GM06990 (cell line): ENCODE measurements around the gene GPR108.
"Not testable (repeated sequence)": the region's sequence is repeated elsewhere in the genome, so short reads cannot be mapped to it uniquely, and the experiment has no call there.

Experiments
- DNase-seq: peaks from one replicate; pipeline ENCODE4 v3.0.0-alpha.2; 2011; ENCODE audit not compliant: insufficient read length; ENCODE audit errors: extremely low read depth
- H3K27me3 ChIP-seq: replicated peaks from 2 replicates; pipeline ENCODE4 v1.6.0; 2011; ENCODE audit warnings: low read length; ENCODE audit not compliant: control insufficient read depth, insufficient read depth
- H3K36me3 ChIP-seq: 2 replicates; pipeline ENCODE4 v1.5.1; 2011; ENCODE audit warnings: low read length; ENCODE audit not compliant: control insufficient read depth, insufficient read depth
- H3K4me3 ChIP-seq: replicated peaks from 2 replicates; pipeline ENCODE4 v1.5.1; 2011; ENCODE audit warnings: low read depth, mild to moderate bottlenecking, control low read depth, low read length
- TF ChIP-seq, protein P1 (sequence below): IDR thresholded peaks from 2 replicates; pipeline ENCODE4 v1.5.1; 2011; ENCODE audit warnings: low read length, control low read depth, mild to moderate bottlenecking, inconsistent platforms; ENCODE audit not compliant: insufficient read depth, poor library complexity, severe bottlenecking

GPR108 gene

DNA sequence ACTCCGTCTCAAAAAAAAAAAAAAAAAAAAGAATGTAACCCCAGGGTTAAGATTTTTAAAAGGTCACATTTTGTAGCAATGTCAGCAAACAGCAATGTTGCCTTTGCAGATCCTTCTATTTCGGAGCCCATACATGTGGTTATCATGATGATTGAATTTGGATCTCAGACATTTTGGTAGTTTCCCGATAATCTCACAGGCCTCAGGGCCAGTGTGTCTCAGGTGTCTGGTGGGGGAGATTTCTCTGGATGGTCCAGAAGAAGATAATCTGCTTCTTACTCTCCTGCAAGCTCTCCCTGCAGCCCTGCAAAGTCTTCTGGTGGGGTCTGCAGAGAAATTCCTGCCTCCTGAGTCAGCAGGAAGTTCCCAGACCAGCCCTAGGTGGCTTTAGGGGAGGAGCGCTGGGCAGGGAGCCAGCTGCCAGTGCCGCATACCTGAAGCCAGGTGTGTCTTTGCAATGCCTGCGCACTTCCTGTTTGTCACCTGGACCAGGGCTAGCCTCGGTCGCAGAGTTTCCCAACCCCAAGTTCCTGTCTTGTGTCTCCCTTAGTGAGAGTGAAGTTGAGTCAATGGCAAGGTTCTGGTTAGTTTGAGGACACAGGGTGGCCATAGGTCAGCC, 28.5 kb upstream of the GPR108 start:
- no peak for DNase-seq
- H3K27me3 ChIP-seq: no peaks in the 10 kb centered on the region
- peak overlapping the region; percentile 82 for H3K4me3 ChIP-seq
- no peaks in the 10 kb centered on the region for H3K36me3 ChIP-seq
- TF ChIP-seq, protein P1, sequence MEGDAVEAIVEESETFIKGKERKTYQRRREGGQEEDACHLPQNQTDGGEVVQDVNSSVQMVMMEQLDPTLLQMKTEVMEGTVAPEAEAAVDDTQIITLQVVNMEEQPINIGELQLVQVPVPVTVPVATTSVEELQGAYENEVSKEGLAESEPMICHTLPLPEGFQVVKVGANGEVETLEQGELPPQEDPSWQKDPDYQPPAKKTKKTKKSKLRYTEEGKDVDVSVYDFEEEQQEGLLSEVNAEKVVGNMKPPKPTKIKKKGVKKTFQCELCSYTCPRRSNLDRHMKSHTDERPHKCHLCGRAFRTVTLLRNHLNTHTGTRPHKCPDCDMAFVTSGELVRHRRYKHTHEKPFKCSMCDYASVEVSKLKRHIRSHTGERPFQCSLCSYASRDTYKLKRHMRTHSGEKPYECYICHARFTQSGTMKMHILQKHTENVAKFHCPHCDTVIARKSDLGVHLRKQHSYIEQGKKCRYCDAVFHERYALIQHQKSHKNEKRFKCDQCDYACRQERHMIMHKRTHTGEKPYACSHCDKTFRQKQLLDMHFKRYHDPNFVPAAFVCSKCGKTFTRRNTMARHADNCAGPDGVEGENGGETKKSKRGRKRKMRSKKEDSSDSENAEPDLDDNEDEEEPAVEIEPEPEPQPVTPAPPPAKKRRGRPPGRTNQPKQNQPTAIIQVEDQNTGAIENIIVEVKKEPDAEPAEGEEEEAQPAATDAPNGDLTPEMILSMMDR: no peak

GRCh38 chr19:6762253-6762797, 24.9 kb upstream of the GPR108 start:
- not testable (repeated sequence) for DNase-seq, H3K36me3 ChIP-seq, H3K27me3 ChIP-seq, H3K4me3 ChIP-seq

- no peak for DNase-seq
- TF ChIP-seq, protein P1: no peak
- H3K36me3 ChIP-seq: no peaks in the 10 kb centered on the region; the same call in none of the 2 replicates
- no peaks in the 10 kb centered on the region for H3K27me3 ChIP-seq
- H3K4me3 ChIP-seq: no peak overlapping the region
Observed at GRCh38 chr19:6761053-6761676, 23.8 kb upstream of the GPR108 start.

DNA sequence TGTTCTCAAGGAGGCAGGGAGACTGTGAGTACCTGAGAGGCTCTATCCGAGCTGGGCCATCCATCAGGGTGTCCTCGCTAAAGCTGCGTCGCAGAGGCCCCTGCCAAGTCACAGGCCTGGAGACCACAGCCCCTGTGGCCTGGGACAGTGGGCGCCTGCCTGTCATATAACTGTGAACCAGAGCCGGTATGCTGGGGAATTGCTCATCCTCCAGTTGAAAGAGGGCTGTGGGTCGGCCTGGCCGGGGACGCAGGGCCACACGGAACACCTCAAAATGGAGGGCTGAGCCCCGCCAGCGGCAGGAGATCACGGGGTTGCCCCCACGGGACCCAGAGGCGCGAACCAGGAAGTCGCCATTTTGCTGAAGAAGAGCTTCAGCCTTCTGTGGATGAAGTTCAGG, 23.2 kb upstream of the GPR108 start:
- Histone ChIP-seq H3K27me3 (no peaks in the 10 kb centered on the region), H3K4me3 (no peak overlapping the region), H3K36me3 (no peaks in the 10 kb centered on the region; the same call in none of the 2 replicates)
- DNase-seq: no peak
- TF ChIP-seq, protein P1: no peak

GRCh38 chr19:6754653-6755463, 17.5 kb upstream of the GPR108 start:
- Histone ChIP-seq H3K36me3 (peaks cover 16% of the 10 kb centered on the region), H3K4me3 (no peak overlapping the region), H3K27me3 (no peaks in the 10 kb centered on the region)
- TF ChIP-seq, protein P1: no peak
- no peak for DNase-seq

DNA sequence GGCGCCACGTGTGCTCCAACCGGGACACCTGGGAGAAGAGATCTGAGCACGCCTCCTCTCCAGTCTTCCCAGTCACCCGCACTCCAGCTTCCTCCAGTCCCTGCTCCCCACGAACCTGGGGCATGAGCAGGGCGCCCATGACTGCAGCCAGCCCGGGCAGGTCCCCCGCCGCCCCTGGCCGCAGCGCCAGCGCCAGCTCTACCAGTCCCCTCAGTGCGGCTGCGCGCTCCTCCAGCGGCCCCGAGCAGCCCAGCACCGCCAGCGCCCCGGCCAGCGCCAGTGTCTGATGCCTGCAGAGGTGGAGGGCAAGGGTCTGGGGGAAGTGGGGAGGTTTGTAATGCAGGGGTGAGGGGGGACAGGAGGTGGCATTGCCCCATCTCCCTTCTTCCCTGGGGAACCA, 16.8 kb upstream of the GPR108 start:
- TF ChIP-seq, protein P1: no peak
- Histone ChIP-seq H3K36me3 (peaks cover 16% of the 10 kb centered on the region), H3K4me3 (no peak overlapping the region), H3K27me3 (no peaks in the 10 kb centered on the region)
- DNase-seq: no peak
